ENCODE data around the gene FAM72C. TPM values are rescaled to one million over a fixed set of nuclear protein-coding genes. Genes with fewer than 3 reads are reported as not detected.
"Not testable (repeated sequence)": the region's sequence is repeated elsewhere in the genome, so short reads cannot be mapped to it uniquely, and the experiment has no call there.

Gene FAM72C
- total and polyA plus RNA-seq, 2 experiments from 2014 or later = 0.07 to 0.50 TPM

DNA sequence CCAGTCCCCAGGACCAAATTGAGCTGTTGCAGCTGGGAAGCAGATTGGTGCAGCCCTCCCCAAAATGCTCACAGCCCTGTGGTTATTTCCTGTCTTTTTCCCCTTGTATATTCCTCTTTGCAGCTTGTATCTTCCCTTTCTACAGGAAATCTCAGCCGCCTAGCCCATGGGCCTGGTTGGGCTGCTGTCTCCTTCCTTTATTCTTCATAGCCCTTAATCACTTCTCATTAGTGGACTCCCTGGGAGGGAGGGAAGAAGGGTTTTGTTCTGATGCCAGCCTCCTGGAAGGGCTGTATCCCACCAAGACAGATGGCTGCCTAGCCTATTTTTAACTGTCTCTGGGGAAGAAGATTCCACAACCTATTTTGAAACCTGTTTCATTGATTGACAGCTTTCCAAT lies 32.5 kb upstream of the FAM72C start:
- WGBS (ENCODE audit: low lambda C conversion rate, missing lambda C conversion rate) = 56% methylated on average over 1 of the region's 1 CpG
- not testable (repeated sequence) for H3K4me1 ChIP-seq (ENCODE audit: insufficient read depth); H3K27ac ChIP-seq; H3K79me2 ChIP-seq; H3K4me2 ChIP-seq; H4K20me1 ChIP-seq (ENCODE audit: insufficient read depth, poor library complexity, severe bottlenecking); DNase-seq (ENCODE audit: low spot score); H3K9me3 ChIP-seq (ENCODE audit: low read depth); H3K36me3 ChIP-seq (replicated peaks; ENCODE audit: insufficient read depth, low read depth); H2AFZ ChIP-seq; H3K27me3 ChIP-seq; H3K4me3 ChIP-seq; H3K9me2 ChIP-seq (replicated peaks; ENCODE audit: insufficient read depth)

DNA sequence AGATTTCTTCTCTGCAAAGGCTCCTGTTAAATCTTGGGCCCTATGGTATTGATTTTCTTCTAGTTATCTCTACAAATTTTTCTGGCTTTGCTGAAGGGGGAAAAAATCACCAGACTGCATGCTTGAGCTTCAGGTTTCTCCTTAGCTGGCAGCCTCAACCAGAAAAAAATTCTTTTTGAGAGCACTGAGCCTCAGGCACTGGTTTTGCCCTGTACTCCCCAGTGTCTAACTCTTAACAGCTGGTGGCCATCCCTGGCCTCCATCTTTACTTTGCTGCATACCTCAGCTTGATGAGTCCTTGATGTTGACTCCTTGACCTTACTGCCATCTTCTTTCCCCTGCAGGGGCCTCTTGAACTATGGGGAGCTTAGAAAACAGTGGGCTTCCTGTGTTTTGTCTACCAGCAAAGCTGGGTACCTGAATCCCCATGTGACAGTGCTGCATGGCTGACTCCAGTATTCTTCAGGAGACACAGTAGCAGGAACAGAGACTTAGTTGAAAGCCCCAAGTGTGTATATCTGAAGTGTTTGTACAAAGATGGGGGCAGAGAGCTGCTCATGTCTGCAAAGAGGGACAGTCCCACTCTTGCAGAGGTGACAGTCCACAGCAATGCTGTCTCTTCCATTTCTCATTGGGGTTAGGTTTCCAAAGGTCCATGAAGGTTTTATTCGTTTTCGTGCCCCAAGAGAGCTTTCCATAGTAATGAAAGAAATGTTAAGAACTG lies 31.7 kb upstream of the FAM72C start:
- 56% methylated on average over 2 of the region's 2 CpGs for WGBS (ENCODE audit: low lambda C conversion rate, missing lambda C conversion rate)
- H3K27ac ChIP-seq; H3K36me3 ChIP-seq (replicated peaks; ENCODE audit: insufficient read depth, low read depth); H3K9me2 ChIP-seq (replicated peaks; ENCODE audit: insufficient read depth); DNase-seq (ENCODE audit: low spot score); H3K4me1 ChIP-seq (ENCODE audit: insufficient read depth); H4K20me1 ChIP-seq (ENCODE audit: insufficient read depth, poor library complexity, severe bottlenecking); H3K9me3 ChIP-seq (ENCODE audit: low read depth); H3K79me2 ChIP-seq; H3K4me3 ChIP-seq; H2AFZ ChIP-seq; H3K27me3 ChIP-seq; H3K4me2 ChIP-seq: not testable (repeated sequence)

DNA sequence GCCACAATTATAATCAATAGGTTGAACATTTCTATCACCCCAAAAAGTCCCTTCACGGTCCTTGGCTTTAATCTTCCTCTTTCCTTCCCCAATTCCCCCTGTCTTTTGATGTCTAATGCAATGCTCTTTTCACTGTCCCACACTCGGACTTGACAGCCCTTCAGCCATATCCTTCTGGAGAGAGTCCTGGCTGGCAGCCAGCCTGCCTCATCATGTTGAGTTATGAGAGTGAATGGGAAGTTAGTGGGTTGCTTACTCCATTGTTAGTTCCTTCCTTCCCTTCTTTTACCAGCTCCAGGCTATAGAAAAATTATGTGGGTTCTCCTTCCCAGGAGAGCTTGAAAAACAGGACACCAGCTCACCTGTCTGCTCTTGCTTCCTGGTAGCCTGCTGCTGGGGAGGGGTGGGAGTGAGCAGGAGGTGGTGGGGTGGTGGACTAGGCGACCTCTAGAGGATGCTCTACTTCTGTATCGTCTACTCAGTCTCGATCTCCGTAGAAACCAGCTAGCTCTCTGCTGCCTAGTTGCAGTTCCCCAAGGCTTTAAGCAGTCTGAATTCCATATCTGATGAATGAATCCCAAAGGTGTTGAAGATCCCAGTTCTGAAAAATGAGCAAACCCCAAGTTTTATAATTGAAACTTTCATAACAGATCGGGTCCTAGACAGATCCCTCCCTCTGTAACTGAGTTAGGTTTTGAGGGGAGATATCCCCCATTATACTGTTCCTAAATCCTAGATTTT lies 30.5 kb upstream of the FAM72C start:
- not testable (repeated sequence) for H3K9me3 ChIP-seq (ENCODE audit: low read depth); H3K36me3 ChIP-seq (replicated peaks; ENCODE audit: insufficient read depth, low read depth); H3K4me3 ChIP-seq; H2AFZ ChIP-seq; H3K27ac ChIP-seq; H3K4me2 ChIP-seq; H3K4me1 ChIP-seq (ENCODE audit: insufficient read depth); H3K9me2 ChIP-seq (replicated peaks; ENCODE audit: insufficient read depth); H4K20me1 ChIP-seq (ENCODE audit: insufficient read depth, poor library complexity, severe bottlenecking); H3K27me3 ChIP-seq; H3K79me2 ChIP-seq
- 70% methylated on average over 5 of the region's 7 CpGs for WGBS (ENCODE audit: low lambda C conversion rate, missing lambda C conversion rate)
- peak; percentile 0 for DNase-seq (ENCODE audit: low spot score)

DNA sequence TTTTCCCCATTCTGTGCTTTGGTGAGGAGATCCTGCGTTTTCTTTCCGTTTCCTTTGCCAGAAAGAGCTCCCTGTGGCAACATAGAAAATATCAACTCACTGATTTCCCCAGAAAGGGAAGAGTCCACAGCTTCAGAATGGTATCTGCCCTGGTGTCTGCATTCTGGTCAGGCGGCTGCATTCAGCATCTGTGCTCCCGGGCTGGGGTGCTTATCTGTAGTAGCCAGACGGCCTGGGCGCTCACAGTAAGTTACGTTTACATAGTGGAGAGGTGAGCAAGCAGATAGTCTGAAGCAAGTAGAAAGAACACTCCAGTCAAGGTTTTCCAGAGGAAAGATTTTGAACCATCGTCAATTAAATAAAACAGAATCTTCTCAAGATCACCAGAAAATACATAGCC lies 29.3 kb upstream of the FAM72C start:
- not testable (repeated sequence) for H3K79me2 ChIP-seq; H3K9me2 ChIP-seq (replicated peaks; ENCODE audit: insufficient read depth); H3K4me2 ChIP-seq; DNase-seq (ENCODE audit: low spot score); H4K20me1 ChIP-seq (ENCODE audit: insufficient read depth, poor library complexity, severe bottlenecking); H3K36me3 ChIP-seq (replicated peaks; ENCODE audit: insufficient read depth, low read depth); H3K4me3 ChIP-seq; H3K27ac ChIP-seq; H3K27me3 ChIP-seq; H3K4me1 ChIP-seq (ENCODE audit: insufficient read depth); H2AFZ ChIP-seq; H3K9me3 ChIP-seq (ENCODE audit: low read depth)
- 69% methylated on average over 6 of the region's 8 CpGs for WGBS (ENCODE audit: low lambda C conversion rate, missing lambda C conversion rate)

DNA sequence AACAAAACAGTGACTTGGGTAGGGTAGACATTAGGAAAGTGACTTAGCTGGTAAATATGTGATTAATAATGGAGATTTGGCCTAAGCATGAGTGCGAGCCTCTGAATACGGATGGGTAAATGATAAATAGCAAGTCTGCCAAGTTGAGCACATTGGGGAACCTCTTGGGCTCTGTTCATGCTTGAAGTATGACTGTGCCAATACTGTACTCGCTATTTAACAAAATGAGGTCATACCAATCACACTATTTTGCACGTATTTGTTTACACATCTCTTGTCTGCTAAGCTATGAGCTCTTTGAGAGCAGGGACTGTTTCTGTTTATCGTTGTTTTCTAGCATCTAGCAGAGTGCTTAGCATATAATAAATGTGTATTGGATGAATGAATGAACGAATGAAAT lies 24.2 kb upstream of the FAM72C start:
- H3K9me3 ChIP-seq (ENCODE audit: low read depth); H2AFZ ChIP-seq; H3K36me3 ChIP-seq (replicated peaks; ENCODE audit: insufficient read depth, low read depth); H4K20me1 ChIP-seq (ENCODE audit: insufficient read depth, poor library complexity, severe bottlenecking); H3K27ac ChIP-seq; H3K9me2 ChIP-seq (replicated peaks; ENCODE audit: insufficient read depth); H3K4me1 ChIP-seq (ENCODE audit: insufficient read depth); DNase-seq (ENCODE audit: low spot score); H3K79me2 ChIP-seq; H3K4me2 ChIP-seq; H3K27me3 ChIP-seq; H3K4me3 ChIP-seq: not testable (repeated sequence)
- no CpG with 5 or more reads among the region's 6 CpGs for WGBS (ENCODE audit: low lambda C conversion rate, missing lambda C conversion rate)

DNA sequence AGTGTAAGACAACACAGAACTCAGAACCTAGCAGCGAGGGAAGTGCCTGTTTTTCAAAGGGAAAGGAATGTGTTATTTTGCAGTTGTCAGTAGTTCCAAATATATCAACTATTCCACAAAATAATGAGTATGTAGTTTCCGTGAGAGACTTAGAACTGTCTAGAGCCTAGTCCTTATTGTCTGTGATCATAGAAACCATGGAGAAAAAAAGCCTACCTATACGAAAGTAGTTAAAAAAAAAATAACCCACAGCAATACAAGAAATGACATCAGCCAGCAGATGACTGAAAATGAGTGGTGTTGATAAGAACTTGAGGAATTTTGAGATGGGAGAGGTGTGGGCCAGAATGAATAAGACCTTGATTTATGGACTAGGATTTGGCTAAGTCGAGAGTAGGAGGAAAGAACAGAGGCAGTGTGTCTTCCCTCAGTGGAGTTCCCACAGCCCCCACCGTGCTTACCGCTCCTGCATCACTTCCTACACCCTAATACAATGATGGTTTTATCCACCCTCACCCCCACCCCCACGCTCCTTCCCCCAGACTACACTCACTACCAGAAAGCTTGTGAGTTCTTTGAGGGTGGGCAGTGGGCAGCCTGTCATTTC lies 21.6 kb upstream of the FAM72C start:
- H3K27me3 ChIP-seq; H3K9me3 ChIP-seq (ENCODE audit: low read depth); H3K4me3 ChIP-seq; H3K27ac ChIP-seq; H3K4me2 ChIP-seq; H3K36me3 ChIP-seq (replicated peaks; ENCODE audit: insufficient read depth, low read depth); H3K9me2 ChIP-seq (replicated peaks; ENCODE audit: insufficient read depth); DNase-seq (ENCODE audit: low spot score); H2AFZ ChIP-seq; H4K20me1 ChIP-seq (ENCODE audit: insufficient read depth, poor library complexity, severe bottlenecking); H3K79me2 ChIP-seq; H3K4me1 ChIP-seq (ENCODE audit: insufficient read depth): not testable (repeated sequence)
- 46% methylated on average over 2 of the region's 7 CpGs for WGBS (ENCODE audit: low lambda C conversion rate, missing lambda C conversion rate)

DNA sequence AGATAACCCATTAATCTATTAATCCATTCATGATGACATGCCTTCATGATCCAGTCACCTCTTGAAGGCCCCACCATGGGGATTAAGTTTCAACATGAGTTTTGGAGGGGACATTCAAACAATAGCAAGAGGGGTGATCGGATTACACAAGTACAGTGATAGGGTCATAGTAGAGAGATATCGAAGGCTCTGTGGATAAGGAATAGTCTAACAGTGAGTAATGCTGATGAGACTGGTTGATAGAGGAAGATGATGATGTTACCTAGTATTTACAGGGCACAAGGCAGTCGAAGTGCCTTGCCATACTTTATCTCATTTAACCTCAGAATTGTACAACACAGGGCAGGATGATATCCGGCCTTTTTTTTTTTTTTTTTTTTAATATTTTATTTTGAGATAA lies 18.9 kb upstream of the FAM72C start:
- H3K36me3 ChIP-seq (replicated peaks; ENCODE audit: insufficient read depth, low read depth); H4K20me1 ChIP-seq (ENCODE audit: insufficient read depth, poor library complexity, severe bottlenecking); H3K4me1 ChIP-seq (ENCODE audit: insufficient read depth); DNase-seq (ENCODE audit: low spot score); H3K27ac ChIP-seq; H3K27me3 ChIP-seq; H3K9me3 ChIP-seq (ENCODE audit: low read depth); H3K79me2 ChIP-seq; H3K4me3 ChIP-seq; H3K9me2 ChIP-seq (replicated peaks; ENCODE audit: insufficient read depth); H2AFZ ChIP-seq; H3K4me2 ChIP-seq: not testable (repeated sequence)
- WGBS (ENCODE audit: low lambda C conversion rate, missing lambda C conversion rate) = no CpG with 5 or more reads among the region's 4 CpGs

DNA sequence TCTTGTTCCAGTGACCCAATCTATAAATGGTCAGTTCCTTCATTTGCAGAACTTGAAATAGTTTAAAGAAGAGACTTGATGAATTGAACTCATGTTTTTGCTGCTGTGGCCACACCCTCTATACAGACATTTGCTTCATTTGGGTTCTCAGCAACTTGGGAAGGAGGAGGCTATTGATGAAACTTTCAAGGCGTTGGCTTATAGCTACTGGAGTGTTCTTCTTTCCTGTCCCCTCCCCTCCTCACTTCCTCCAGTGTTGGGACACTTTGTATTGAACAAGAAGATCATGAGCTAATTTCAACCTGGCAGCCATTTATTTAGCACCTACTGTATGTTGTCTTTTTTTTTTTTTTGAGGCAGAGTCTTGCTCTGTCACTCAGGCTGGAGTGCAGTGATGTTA lies 17.9 kb upstream of the FAM72C start:
- H3K4me2 ChIP-seq; H3K9me2 ChIP-seq (replicated peaks; ENCODE audit: insufficient read depth); H3K4me1 ChIP-seq (ENCODE audit: insufficient read depth); H3K79me2 ChIP-seq; DNase-seq (ENCODE audit: low spot score); H3K27me3 ChIP-seq; H4K20me1 ChIP-seq (ENCODE audit: insufficient read depth, poor library complexity, severe bottlenecking); H2AFZ ChIP-seq; H3K9me3 ChIP-seq (ENCODE audit: low read depth); H3K27ac ChIP-seq; H3K4me3 ChIP-seq; H3K36me3 ChIP-seq (replicated peaks; ENCODE audit: insufficient read depth, low read depth): not testable (repeated sequence)
- WGBS (ENCODE audit: low lambda C conversion rate, missing lambda C conversion rate) = no CpG with 5 or more reads among the region's 1 CpG

DNA sequence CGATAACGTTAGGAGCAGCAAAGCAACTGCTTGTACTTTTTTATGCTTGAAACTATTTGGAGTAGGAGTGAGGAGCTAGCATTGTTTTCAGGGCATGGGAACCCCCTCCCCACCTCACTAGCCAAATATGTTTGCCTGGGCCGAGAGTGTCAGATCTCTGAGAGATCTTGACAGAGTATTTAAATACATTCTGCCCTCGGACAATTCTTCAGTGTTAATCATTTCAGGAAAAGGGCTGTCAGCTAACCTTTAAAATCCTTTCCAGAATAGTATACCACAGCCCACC lies 17.6 kb upstream of the FAM72C start:
- DNase-seq (ENCODE audit: low spot score); H3K36me3 ChIP-seq (replicated peaks; ENCODE audit: insufficient read depth, low read depth); H3K9me2 ChIP-seq (replicated peaks; ENCODE audit: insufficient read depth); H3K79me2 ChIP-seq; H3K4me2 ChIP-seq; H4K20me1 ChIP-seq (ENCODE audit: insufficient read depth, poor library complexity, severe bottlenecking); H3K27ac ChIP-seq; H3K4me3 ChIP-seq; H3K9me3 ChIP-seq (ENCODE audit: low read depth); H3K4me1 ChIP-seq (ENCODE audit: insufficient read depth); H2AFZ ChIP-seq; H3K27me3 ChIP-seq: not testable (repeated sequence)
- no CpG with 5 or more reads among the region's 4 CpGs for WGBS (ENCODE audit: low lambda C conversion rate, missing lambda C conversion rate)

Measured in hepatocyte (in vitro differentiated cells).